HG02623 (cell line): ENCODE results near the gene CRIM1.

Source experiments
- ATAC-seq: cut with Tn5 transposase; IDR thresholded peaks from one replicate; pipeline ENCODE4 v1.9.1; 2021; ENCODE audit warnings: moderate library complexity; ENCODE audit not compliant: unreplicated experiment

The CRIM1 gene

GRCh38 chr2:36478999-36479398, 123.4 kb downstream of the CRIM1 start:
- ATAC-seq, result no peak

- no peak for ATAC-seq
Measured at GRCh38 chr2:36479406-36479805, 123.8 kb downstream of the CRIM1 start.

GRCh38 chr2:36480028-36480427, 124.5 kb downstream of the CRIM1 start:
- no peak for ATAC-seq

- ATAC-seq, result no peak
Measured at GRCh38 chr2:36480636-36481035, 125.1 kb downstream of the CRIM1 start.

- no peak for ATAC-seq
Measured at GRCh38 chr2:36481709-36482108, 126.1 kb downstream of the CRIM1 start.

- no peak for ATAC-seq
Measured at GRCh38 chr2:36482576-36483214, 127.1 kb downstream of the CRIM1 start.

- ATAC-seq, result no peak
Measured at GRCh38 chr2:36483290-36483689, 127.7 kb downstream of the CRIM1 start.

- no peak for ATAC-seq
Measured at GRCh38 chr2:36484454-36484853, 128.9 kb downstream of the CRIM1 start.

- ATAC-seq, result no peak
Measured at GRCh38 chr2:36485521-36485920, 129.9 kb downstream of the CRIM1 start.

GRCh38 chr2:36486521-36487044, 131.0 kb downstream of the CRIM1 start:
- no peak for ATAC-seq

- ATAC-seq, result no peak
Measured at GRCh38 chr2:36487947-36488346, 132.4 kb downstream of the CRIM1 start.

GRCh38 chr2:36489281-36489680, 133.7 kb downstream of the CRIM1 start:
- ATAC-seq, result no peak

GRCh38 chr2:36490749-36491148, 135.2 kb downstream of the CRIM1 start:
- no peak for ATAC-seq

GRCh38 chr2:36492216-36492945, 136.8 kb downstream of the CRIM1 start:
- no peak for ATAC-seq

- ATAC-seq, result no peak
Measured at GRCh38 chr2:36493306-36493705, 137.7 kb downstream of the CRIM1 start.

GRCh38 chr2:36497570-36498163, 142.1 kb downstream of the CRIM1 start:
- no peak for ATAC-seq

- ATAC-seq, result no peak
Measured at GRCh38 chr2:36499128-36499820, 143.7 kb downstream of the CRIM1 start.

- ATAC-seq, result no peak
Measured at GRCh38 chr2:36500072-36500471, 144.5 kb downstream of the CRIM1 start.

GRCh38 chr2:36502081-36502480, 146.5 kb downstream of the CRIM1 start:
- ATAC-seq, result no peak

GRCh38 chr2:36507408-36507812, 151.8 kb downstream of the CRIM1 start:
- peak; percentile 94 for ATAC-seq

- no peak for ATAC-seq
Measured at GRCh38 chr2:36509075-36509474, 153.5 kb downstream of the CRIM1 start.
